ENCODE results near the gene CSNK1G3.
"Not testable (repeated sequence)": the region's sequence is repeated elsewhere in the genome, so short reads cannot be mapped to it uniquely, and the experiment has no call there.

Gene CSNK1G3

GRCh38 chr5:123559434-123559775 is 47.4 kb downstream of the CSNK1G3 start:
- no peak for DNase-seq (ENCODE audit: low read depth)

GRCh38 chr5:123561230-123561629 is 49.3 kb downstream of the CSNK1G3 start:
- no peak for DNase-seq (ENCODE audit: low read depth)

GRCh38 chr5:123571927-123572326 is 60.0 kb downstream of the CSNK1G3 start:
- no peak for DNase-seq (ENCODE audit: low read depth)

- no peak for DNase-seq (ENCODE audit: low read depth)
Measured at GRCh38 chr5:123578390-123578789, 66.4 kb downstream of the CSNK1G3 start.

- no peak for DNase-seq (ENCODE audit: low read depth)
Measured at GRCh38 chr5:123579410-123579809, 67.4 kb downstream of the CSNK1G3 start.

GRCh38 chr5:123582550-123583285 is 70.7 kb downstream of the CSNK1G3 start:
- peak; percentile 70 for DNase-seq (ENCODE audit: low read depth)

- peak; percentile 56 for DNase-seq (ENCODE audit: low read depth)
Measured at GRCh38 chr5:123585871-123586270, 73.9 kb downstream of the CSNK1G3 start.

GRCh38 chr5:123594434-123594833 is 82.5 kb downstream of the CSNK1G3 start:
- no peak for DNase-seq (ENCODE audit: low read depth)

- DNase-seq (ENCODE audit: low read depth): no peak
Measured at GRCh38 chr5:123597018-123597417, 85.0 kb downstream of the CSNK1G3 start.

- DNase-seq (ENCODE audit: low read depth): no peak
Measured at GRCh38 chr5:123598028-123598689, 86.2 kb downstream of the CSNK1G3 start.

- DNase-seq (ENCODE audit: low read depth): peak; percentile 60
Measured at GRCh38 chr5:123599171-123599570, 87.2 kb downstream of the CSNK1G3 start.

- DNase-seq (ENCODE audit: low read depth): no peak
Measured at GRCh38 chr5:123601610-123602009, 89.6 kb downstream of the CSNK1G3 start.

GRCh38 chr5:123605822-123606221 is 93.8 kb downstream of the CSNK1G3 start:
- DNase-seq (ENCODE audit: low read depth): no peak

- peak; percentile 52 for DNase-seq (ENCODE audit: low read depth)
Measured at GRCh38 chr5:123610209-123610608, 98.2 kb downstream of the CSNK1G3 start.

GRCh38 chr5:123610665-123611405 is 98.9 kb downstream of the CSNK1G3 start:
- DNase-seq (ENCODE audit: low read depth): peak; percentile 78

GRCh38 chr5:123611406-123611709 is 99.4 kb downstream of the CSNK1G3 start:
- DNase-seq (ENCODE audit: low read depth): no peak

GRCh38 chr5:123617561-123617960 is 105.6 kb downstream of the CSNK1G3 start:
- DNase-seq (ENCODE audit: low read depth): no peak

GRCh38 chr5:123626051-123626450 is 114.1 kb downstream of the CSNK1G3 start:
- no peak for DNase-seq (ENCODE audit: low read depth)

GRCh38 chr5:123628860-123629544 is 117.0 kb downstream of the CSNK1G3 start:
- no peak for DNase-seq (ENCODE audit: low read depth)

GRCh38 chr5:123636006-123636405 is 124.0 kb downstream of the CSNK1G3 start:
- no peak for DNase-seq (ENCODE audit: low read depth)

GRCh38 chr5:123637028-123637427 is 125.1 kb downstream of the CSNK1G3 start:
- not testable (repeated sequence) for DNase-seq (ENCODE audit: low read depth)

- DNase-seq (ENCODE audit: low read depth): no peak
Measured at GRCh38 chr5:123639244-123639643, 127.3 kb downstream of the CSNK1G3 start.

Measured in iris pigment epithelial cell (primary cell).